Esophagus squamous epithelium (tissue), 4 donors: ENCODE measurements around the gene RNLS.

ENCODE experiments used
- CTCF ChIP-seq, 6 experiments: fragments of 450-650 bp in 4 of 6; fragments of 200-600 bp in 2 of 6; sonication (generic) in 2 of 6; IDR thresholded peaks; one replicate each; pipeline ENCODE4 v1.5.1; 2016 to 2019; ENCODE audit warnings: antibody characterized with exemption in 6 of 6, mild to moderate bottlenecking in 4 of 6, moderate library complexity in 4 of 6
- POLR2A ChIP-seq, 4 donors: fragments of 450-650 bp; IDR thresholded peaks; one replicate each; pipeline ENCODE4 v1.6.1; 2017; ENCODE audit warnings: antibody characterized with exemption in 4 of 4, mild to moderate bottlenecking in 4 of 4, moderate library complexity in 3 of 4

GRCh38 chr10:88499569-88500470 lies 83.3 kb downstream of the RNLS start:
- no peak for TF ChIP-seq CTCF (IDR thresholded peaks at IDR 0.05)
- no peak for TF ChIP-seq POLR2A (IDR thresholded peaks at IDR 0.05)
